Activated gamma-delta T cell (primary cell): Measurements from ENCODE around the gene CHST15.

Experiments
- DNase-seq: peaks from one replicate; lab custom pipeline; 2025; lab: John Stamatoyannopoulos, UW

Gene CHST15

DNA sequence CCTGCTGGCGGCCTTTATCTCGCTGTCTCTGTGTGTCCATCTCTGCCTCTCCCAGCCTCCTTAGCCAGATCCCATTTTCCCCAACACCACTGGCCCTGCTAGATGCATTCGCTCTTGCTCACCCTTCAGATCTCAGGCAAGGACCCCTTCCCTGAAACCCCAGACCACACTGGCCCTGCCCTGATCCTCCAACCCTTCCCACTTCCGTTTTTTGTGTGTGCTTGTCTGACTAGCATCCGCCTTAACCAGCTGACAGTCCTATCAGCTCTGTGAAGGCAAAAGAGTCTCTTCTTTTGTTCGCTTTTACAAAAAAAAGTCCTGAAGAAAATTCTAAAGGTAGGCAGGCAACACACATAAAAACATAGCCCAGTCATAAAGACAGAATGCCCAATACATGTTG lies 28.7 kb downstream of the CHST15 start:
- no peak for DNase-seq

DNA sequence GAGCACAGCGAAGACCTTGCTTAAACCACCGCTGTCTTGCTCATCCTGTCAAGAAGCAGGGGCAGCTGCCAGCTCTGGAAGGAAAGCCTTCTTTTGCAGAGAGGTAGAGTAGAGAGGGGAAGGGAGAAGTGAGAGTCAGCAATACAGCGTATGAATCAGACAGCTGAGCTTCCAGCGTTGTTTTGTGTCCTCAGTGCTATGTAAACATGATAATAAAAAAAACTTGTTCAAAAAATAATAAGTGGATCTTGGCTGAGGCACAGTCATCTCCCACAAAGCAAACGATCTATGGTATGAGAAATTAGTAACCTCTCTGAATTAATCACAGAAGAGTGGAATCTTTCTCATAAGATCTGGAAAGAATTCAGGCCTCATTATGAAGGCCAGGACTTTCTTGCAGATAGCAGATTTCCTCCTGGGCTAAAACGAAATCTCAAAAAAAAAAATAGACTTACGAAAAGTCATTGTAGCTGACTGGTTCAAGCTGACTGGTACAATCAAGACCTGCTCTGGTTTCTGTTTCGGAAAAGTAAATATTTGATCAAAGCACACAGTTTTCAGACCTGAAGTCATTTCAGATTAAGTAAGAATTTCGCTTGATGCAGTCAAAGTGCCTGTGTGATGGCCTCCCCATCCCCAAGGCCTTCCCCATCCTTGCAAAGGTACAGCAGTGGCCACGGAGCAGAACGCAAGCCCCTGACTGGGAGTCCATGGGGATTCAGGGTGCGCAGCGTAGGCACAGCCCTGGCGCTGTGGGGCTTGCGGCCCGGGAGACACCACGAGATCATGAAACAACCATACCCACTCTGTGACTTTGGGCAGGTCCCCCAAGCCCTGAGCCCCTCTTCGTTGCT lies 29.4 kb downstream of the CHST15 start:
- DNase-seq: no peak

DNA sequence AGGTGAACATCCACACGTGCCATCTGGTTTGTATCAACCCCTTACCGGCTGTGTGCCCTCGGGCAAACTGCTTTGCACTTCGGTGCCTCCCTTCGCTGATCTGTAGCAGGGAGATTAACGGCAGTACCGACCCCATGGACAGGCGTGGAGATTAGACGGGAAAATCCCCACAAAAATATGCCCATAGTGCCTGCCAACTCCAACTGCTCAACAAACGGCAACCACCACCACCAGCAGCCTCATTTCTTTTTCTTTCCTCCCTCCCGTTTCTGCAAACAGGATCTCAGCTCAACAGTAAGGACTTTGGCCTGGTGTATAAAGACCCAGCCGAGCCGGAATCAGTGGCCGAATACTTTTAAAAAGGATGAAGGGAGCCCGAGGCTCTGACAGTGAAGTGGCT lies 31.0 kb downstream of the CHST15 start:
- DNase-seq: no peak

DNA sequence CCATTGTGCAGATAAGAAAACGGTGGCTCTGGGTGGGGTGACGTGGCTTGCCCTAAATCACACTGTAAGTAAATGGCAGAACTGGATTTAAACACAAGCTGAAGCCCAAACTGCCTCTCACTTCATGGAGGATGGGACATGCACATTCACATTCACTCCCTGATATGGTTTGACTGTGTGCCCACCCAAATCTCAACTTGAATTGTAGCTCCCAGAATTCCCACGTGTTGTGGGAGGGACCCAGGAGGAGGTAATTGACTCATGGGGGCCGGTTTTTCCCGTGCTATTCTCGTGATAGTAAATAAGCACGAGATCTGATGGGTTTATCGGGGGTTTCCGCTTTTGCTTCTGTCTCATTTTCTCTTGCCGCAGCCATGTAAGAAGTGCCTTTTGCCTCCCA lies 32.4 kb downstream of the CHST15 start:
- DNase-seq: no peak

DNA sequence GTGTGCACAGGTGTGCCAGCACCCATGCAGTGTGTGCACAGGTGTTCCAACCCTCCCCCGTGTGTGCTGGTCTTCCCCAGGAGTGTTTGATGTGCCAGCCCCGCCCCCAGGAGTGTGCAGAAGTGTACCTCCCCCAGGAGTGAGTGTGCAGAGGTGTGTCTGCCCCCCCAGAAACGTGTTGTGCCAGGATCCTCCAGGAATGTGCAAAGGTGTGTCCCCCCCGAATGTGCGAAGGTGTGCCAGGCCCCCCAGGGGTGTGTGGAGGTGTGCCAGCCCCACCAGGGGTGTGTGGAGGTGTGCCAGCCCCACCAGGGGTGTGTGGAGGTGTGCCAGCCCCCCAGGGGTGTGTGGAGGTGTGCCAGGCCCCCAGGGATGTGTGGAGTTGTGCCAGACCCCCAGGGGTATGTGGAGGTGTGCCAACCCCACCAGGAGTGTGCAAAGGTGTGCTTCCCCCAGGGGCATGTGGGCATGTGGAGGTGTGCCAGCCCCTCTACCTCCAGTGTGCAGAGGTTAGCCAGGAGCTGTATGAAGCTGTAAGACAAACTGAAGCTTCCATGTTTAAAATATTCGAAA lies 33.2 kb downstream of the CHST15 start:
- no peak for DNase-seq

DNA sequence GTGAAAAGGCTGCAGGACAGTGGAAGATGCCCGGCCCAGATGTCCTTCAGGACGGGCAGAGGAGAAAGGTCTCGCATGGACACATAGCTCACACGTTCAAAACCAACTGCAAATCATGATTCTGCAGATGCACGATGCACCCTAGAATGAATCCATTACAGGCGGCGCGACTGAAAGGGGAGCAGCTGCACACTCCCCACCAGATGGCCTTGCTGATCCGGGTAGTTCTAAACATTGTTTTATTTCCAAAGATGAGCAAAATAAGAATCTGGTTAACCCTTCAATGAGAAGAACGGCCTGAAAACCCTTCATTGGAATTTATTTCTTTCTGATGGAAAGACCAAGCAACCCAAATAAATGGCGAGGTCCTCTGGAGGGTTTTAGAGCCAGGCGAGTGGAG lies 33.8 kb downstream of the CHST15 start:
- DNase-seq: no peak

DNA sequence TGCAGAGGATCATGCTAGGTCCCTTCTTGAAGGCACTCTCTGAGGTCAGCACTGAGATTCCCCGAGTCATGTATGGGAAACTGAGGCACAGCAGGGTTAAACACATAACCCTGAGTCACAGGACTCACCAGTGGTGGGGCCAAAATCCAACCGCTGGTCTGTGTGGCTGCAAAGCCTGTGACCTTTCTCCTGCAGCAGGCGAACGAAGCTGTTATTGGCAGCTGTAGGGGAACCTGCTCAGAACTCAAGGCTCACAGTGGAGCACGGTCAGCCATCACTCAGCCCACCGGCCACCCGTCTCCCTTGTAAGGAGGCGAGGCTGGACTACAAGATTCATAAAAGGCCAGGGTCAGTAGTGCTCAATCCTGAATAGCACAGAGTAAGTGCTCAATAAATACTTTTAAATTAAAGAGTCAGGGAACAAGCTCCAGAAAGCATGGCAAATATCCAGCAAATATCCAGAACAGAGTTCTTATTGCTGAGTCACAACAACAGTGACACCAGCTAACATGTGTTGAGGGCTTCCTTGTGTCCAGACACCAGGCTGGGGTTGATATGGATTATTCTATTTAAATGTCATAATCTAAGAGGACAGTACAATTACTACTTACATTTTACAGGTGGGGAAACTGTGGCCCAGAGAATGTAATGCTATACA lies 34.9 kb downstream of the CHST15 start:
- DNase-seq: no peak

DNA sequence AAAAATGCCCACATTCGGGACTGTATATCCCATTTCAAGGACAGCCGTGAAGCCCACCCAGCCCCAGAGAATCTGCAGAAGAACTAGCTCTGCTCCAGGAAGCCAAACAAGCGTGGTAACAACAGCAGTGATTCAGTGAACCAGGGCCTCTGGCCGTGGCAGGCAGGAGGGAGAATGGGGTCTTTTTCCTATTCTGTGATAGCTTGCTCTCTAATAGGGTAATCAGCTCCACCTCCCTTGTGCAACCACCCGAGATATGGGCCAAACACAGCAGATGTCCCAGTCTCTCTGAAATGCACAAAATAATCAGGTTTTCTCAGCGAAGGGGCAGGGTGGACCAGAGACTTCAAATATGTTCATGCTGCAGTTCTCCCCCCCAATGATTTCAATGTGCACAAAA lies 35.8 kb downstream of the CHST15 start:
- DNase-seq: no peak

DNA sequence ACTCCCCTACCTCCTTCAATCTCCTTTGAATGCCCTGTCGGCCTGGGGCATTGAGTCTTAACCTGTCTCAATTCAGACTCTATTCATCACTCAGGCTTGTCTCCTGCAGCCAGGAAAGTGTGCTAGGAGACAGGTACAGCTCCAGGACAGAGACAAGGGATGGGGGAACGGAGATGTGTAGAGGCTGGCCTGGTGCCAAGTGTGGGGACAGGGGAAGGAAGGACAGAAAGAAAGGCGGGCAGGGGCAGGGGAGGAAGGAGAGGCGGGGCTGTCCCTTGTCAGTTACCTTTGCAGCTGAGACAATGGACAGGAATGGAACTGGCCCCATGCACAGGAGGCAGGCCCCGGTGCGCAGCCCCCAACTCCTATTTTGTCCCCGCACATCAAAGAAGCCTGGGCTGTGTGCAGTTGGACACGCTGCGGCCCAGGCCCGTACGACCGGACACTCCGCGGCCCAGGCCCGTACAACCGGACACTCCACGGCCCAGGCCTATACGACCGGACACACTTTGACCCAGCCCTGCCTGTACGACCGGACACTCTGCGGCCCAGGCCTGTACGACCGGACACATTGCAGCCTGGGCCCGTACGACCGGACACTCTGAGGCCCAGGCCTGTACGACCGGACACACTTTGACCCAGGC lies 36.9 kb downstream of the CHST15 start:
- DNase-seq: no peak

DNA sequence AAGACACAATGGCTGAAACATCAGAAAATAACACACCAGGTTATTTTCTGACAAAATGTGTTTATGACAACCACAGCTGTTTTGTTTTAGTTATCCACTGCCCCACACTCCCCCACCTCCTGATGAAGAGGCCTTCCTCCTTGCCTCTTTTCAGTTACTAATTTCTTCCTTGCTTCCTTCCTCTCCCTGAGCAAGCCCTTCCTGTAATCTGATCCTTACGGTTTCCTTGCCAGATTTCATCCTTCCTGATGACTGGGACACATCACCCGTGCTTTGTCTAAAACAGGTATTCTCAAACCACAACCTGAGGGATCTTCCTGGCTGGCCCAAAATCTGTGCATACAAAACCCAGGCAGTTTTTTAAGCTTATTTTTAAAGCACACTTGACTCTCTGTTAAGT lies 39.4 kb downstream of the CHST15 start:
- no peak for DNase-seq

DNA sequence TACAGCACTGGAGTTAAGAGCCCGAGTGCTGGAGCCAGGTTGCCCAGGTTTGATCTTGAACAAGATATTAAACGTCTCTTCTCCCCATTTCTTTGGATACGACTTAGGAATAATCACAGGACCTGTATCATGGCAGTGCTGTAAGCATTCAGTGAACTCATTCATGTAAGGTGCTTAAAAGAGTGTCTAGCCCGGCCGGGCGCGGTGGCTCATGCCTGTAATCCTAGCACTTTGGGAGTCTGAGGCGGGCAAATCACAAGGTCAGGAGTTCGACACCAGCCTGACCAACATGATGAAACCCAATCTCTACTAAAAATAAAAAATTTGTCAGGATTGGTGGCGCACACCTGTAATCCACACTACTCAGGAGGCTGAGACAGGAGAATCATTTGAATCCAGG lies 40.8 kb downstream of the CHST15 start:
- no peak for DNase-seq

DNA sequence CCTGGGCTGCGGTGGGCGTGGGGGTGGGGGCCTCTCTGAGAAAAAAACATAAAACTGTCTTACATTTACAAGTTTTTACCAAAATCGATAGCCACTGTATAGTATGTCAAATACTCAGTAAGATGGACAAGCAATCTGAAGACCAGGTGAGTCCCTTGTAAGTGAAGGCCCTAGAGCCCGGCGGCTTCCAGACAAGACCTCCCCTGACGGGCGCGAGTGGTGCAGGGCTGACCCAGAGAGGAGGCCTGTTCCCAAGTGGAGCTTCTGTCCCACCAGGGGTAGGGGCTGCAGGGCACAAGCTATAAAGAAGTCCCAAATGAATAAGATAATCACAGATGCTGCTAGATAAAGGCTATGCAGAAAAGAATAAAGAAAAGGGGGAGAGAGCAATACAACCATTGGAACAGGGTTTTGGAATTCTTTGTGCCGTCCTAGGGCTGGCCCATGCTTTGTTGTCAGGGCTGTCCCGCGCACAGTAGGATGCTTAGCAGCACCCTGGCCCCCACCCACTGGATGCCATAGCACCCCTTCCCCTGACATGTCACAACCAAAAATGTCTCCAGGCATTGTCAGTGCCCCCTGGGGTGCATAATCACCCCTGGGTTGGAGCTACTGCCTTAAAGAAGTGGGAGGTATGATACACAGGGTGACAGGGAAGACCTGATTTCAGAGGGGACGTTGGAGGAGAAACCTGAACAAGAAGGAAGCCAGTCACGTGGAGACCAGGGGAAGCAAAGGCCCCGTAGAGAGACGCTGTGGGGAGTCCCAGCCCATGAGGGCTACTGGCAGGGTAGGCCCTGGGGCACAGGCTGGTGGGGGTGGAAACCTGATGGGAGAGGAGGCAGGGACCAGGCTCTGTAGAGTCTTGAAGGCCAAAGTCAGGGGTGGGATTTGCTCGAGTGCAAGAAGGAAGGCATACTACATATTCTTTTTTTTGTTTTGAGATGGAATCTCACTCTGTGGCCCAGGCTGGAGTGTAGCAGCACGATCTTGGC lies 43.1 kb downstream of the CHST15 start:
- DNase-seq: no peak

DNA sequence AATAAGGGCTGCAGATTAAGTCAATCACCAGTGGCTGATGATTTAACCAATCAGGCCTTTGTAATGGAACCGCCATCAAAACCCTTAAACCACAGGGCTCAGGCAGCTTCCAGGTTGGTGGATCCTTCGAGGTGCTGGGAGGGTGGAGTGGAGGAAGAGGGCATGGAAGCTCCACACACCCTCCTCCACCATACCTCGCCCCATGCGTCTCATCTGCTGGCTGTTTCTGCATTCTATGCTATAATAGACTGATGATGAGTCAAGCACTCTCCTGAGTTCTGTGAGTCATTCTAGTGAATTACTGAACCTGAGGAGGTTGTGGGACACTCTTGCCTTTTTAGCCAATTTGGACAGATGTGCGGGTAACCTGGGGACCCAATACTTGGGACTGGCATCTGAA lies 43.9 kb downstream of the CHST15 start:
- no peak for DNase-seq

DNA sequence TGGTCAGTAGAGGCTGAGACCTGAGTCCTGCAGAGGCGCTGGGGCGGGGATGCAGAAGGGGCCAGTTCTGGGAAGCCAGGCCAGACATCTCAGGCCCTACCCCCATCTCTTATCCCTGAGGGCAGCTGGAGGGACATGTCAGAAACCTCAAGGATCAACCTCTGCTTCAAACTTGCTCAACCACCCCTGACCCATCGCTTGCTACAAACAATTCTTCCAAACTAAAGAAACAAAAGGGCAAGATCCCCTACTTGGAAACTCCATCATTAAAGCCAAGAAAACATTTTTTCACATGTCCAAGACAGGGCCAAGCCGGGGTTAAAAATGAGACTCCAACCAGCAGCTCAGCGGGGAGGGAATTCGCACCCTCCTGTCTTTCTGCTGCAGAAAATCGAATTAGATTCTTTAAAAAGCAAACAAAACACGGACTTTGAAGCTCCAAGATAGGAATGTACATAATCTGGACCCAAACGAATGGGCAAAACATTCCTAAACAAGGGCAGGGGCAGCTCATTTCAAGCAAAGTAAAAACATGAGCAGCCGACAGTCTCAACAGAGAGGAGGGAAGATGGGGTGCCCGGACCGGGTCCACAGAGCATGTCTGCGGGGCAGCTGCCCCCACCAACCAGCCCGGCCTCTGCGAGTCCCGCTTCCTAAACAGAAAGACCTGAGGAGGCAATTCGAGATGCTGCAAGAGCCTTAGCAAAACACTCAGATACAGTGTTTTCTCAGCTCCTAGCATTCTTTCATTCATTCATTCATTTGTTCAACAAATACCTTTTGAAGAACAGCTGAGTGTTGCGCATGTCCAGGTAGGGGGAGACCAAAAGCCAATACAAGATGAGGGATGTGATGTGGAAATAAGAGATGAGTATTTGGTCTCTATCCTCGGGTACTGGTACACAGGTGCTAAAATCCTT lies 44.8 kb downstream of the CHST15 start:
- no peak for DNase-seq

DNA sequence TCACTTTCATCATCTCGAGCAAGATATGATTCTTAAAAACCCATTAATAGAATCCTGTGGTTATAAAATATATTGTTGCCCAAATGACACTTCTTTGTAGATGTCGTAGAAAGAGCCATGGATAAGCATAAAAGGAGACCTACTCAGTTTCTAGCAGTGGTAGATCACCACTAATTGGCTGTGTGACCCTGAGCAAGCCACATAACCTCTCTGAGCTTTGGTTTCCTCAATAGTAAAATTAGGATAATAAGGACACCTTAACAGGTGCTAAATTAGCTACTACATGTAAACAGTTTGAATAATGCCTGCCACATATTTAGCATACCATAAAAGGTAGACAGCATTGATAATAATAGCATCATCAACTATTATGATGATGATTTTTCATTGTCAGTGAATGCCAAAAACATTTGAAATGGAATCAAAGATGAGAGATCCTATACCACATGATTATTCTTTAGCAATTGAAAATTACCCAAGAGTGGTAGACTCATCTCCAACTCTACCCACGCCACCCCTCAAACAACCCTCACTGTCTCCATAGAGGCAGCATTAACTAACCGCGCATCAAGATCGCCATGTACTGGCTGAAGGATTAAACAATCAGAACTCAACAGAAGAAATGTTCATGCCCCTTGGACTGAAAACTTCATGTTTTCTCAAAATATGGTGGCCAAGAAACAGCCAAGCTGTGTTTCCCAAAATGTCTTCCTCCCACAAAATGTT lies 45.8 kb downstream of the CHST15 start:
- DNase-seq: no peak

DNA sequence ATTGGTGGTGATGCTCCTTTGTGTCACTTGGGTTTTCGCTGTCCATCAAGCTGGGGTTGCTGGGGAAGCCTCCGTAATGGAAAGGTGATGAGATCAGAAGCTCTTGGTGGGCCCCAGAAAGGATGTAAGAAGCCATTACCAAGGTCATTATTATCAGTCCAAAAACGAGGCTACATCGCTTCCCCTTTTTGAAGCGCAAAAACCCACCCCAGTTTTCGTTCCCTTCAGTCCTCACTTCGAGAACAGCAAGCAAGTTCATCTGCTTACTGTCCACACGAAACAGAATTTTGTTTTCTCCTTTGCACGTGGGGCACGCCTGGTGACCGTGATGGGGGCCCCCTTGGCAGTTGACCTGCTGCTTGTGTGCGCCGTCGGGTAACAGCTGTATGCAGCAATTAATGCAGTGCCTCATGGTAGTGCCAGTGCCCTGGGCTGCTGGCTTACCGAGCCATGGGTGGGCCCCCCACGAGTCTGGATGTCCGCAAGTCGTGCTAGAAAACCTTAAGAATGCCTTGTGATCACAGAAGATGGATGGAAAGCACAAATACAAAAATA lies 47.5 kb downstream of the CHST15 start:
- no peak for DNase-seq

DNA sequence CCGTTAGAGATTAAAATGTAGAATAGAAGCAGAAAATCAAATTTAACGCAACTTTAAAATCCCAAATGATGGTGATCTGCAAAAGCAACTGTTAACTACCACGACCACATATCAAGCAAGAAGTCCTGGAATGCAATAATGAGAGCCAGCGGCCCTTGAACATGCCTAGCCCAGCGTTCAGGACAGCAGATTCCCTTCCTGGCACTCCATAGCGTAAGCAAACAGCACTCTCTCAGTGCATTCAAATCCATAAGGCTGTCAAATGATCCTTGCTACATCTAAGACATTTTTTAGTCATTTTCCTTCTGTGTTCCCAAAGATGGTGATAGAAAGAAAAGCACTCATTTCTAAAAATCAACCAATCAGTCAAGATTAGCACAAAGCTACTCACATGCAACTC lies 48.1 kb downstream of the CHST15 start:
- no peak for DNase-seq

DNA sequence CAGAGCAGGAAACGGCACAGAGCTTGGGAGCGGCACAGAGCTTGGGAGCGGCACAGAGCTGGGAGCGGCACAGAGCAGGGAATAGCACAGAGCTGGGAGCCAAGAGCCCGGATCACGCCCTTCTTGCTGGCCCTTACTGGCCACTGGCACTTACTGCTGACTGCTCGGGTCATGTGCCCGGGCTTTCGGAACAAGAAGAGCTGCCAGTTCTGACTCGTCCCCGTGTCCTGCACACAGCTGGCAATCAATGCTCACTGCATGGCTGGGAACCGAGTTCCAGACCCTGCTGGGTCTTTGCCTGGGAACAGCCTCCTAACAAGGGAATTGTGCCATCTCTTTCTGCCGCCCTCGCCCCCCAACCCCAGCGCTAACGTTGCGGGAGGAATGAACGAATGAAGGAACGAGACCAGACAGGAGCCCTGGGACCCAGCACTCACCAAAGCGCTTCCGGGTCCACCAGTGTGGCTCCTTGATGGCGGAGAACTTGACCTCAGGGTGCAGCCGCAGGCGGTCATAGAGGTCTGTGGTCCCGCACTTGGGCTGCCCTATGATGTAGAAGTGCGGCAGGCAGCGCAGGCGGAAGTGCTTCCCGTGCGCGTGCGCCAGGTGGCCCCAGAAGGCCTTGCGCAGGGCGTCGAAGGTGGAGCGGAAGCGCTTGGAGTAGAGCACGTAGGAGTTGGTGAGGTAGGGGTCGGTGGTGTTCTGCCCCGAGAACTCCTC lies 49.1 kb downstream of the CHST15 start:
- no peak for DNase-seq
